Fibroblast of the conjunctiva (primary cell): ENCODE measurements around the gene ANKMY1.

Experiments
- DNase-seq: peaks from one replicate; pipeline ENCODE4 v3.0.0-alpha.2; 2010; ENCODE audit warnings: low read depth

ANKMY1 gene

DNA sequence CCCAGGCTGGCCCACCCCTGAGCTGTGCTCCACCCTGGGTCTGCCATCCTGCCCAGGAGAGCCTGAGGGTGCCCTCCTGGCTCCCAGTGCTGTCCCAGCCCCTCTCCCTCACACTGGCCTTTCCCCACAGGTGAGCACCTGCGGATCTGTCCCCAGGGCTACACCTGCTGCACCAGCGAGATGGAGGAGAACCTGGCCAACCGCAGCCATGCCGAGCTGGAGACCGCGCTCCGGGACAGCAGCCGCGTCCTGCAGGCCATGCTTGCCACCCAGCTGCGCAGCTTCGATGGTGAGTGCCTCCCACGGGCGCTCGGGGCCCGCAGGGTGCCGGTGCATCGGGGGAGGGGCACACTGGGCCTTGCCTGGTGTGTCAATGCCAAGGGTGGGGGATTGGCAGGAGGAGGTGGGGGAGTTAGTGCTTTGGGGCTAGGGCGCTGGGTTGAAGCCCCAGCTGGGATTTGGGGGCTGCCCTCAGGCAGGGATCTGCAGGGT is 98.8 kb downstream of the ANKMY1 start:
- no peak for DNase-seq

- DNase-seq: no peak
Observed at GRCh38 chr2:240458044-240458899, 99.5 kb downstream of the ANKMY1 start.

- no peak for DNase-seq
Observed at GRCh38 chr2:240457223-240458043, 100.4 kb downstream of the ANKMY1 start.

GRCh38 chr2:240456447-240457222 is 101.2 kb downstream of the ANKMY1 start:
- no peak for DNase-seq

DNA sequence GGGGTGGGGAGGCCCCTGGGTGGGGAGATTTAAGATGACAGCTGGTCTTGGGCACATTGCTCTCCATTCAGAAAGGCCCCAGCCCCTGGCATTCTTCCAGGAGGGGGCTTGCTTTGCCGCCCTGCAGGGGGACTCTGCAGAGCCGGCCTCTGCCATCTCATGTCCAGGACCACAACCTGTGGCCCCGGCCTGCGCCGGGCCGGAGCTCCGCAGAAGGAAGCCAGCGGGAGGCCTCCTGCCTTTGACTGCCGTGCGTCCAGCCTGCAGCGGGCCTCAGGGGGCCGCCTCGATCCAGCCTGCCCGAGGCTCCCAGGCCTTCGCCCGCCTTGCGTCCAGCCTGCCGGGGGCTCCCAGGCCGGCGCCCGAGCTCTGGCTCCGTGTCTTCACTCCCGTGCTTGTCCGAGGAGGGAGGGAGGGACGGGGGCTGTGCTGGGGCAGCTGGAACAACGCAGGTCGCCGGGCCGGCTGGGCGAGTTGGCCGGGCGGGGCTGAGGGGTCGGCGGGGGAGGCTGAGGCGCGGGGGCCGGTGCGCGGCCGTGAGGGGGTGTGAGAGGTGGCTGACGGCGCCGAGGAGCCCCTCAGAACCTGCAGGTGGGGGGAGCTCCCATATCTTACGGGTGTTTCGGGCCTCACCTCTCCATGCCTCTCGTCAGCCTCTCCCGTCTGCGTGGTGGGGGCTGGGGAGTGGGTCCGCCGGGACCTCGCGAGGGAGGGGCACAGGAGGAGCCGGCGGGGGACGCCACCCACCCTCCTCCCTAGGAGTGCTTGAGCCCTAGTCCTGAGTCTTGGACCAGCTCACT is 101.9 kb downstream of the ANKMY1 start:
- DNase-seq: no peak

DNA sequence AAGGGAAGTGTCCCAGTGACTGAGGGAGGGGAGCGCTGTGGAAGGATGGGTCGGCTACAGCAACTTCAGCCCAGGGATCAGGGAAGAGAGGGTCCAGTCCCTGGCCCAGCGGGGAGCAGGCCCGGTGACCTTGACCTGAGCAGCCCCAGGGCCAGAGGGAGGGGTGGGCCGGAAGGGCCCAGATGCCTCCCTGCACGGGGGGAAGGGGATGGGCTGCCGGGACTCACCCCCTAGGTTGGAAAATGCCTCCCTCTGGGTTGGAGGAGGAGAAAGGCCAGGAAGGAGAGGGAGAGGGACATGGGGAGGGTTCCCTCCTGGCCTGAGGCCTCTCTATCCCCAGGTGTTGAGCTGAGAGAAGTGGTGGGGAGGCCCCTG is 102.5 kb downstream of the ANKMY1 start:
- DNase-seq: no peak

GRCh38 chr2:240454106-240454901 is 103.5 kb downstream of the ANKMY1 start:
- DNase-seq: no peak

DNA sequence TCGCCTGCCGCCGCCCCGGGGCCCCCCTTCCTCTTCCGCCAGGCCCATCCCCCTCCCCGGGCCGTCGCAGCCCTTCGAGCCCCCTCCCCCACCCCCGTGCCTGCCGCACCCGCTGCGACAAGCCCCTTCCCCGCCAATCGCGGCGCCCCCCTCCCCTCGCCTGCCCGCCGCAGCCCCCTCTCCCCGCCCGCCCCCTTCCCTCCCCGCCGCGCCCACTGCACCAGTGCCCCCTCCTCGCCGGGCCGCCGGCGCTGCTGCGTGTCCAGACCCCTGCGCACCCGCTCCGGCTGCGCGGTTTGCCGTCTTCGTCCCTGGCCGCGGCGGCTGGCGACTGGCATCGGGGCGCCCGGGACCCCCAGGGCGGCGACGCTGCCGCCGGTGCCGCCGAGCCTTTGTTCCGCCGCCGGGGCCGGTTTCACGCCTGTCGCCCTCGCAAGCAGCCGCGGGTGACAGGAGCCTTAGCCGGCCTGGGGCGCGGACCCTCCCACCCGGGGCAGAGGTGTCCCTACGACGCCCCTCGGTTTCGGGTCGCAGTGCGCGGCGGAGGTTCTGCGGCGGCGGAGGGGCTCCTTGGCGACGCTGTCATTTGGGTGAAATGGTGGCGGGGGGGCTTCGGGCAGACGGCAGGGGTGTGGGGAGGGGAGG is 104.2 kb downstream of the ANKMY1 start:
- no peak for DNase-seq

DNA sequence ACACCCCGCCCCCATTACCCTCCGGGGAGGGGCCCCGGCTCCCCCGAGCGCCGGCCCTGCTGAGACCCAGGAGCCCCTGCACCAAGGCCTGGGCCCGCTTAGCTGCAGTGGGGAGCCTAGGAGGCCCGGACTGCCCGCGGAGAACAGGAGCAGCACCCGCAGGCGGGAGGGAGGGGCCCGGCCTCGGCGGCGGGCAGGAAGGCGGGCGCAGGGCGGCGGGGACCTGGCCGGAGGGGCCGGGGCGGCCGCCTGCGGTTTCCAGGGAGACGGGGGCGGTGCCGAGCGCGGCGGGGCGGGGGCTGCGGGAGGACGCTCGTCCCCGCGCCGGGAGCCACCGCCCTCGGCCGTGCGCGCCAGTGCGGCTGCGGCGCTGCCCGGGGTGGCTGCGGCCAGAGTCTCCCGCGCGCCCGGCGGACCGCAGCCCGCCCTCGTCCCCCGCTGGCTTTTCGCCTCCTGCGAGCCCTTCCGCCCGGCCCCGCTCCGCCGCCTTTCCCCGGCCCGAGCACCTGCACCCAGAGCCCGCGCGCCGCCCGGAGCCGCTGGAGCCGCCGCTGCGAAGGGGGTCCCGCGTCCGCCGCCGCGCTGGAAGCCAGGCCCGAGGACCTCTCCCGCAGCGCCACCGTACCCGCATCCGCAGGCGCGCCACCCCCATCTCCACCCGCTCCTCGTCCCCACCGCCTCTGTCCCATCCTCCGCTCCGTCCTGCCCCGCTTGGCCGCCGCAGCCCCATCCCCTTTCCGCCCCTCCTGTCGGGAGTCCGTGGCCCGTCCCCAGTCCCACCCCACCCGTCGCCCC is 105.1 kb downstream of the ANKMY1 start:
- DNase-seq: peak; percentile 16

DNA sequence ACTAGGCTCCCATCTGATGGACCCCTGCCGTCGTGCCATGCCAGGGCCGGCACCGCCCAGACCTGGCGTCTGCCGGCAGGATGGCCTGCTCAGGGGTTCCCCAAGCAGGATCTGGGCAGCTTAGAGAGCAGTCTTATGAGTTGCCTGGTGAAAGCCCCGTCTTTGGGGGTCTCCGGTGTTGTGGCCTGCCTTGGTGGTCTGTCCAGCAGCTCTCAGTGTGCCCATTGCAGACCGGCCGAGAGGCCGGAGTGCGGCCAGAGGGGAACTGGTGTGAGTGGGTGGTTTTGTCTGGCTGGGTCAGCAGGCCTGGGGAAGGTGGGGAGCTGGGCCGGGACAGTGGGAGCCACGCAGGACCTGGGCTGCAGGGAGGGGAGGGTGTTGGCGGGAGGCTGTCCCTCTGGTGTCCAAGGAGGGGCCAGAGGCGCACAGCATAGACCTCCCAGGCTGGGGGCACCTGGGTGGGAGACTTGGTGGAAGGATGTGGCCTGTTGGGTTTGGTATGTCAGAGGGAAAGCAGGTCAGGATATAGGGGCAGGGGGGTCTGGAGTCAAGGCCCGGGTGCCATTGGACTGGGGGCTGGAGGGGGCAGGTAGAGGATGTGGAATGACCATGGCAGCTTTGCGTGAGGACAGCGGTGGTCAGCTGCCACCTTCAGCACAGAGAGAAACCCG is 105.9 kb downstream of the ANKMY1 start:
- DNase-seq: no peak

DNA sequence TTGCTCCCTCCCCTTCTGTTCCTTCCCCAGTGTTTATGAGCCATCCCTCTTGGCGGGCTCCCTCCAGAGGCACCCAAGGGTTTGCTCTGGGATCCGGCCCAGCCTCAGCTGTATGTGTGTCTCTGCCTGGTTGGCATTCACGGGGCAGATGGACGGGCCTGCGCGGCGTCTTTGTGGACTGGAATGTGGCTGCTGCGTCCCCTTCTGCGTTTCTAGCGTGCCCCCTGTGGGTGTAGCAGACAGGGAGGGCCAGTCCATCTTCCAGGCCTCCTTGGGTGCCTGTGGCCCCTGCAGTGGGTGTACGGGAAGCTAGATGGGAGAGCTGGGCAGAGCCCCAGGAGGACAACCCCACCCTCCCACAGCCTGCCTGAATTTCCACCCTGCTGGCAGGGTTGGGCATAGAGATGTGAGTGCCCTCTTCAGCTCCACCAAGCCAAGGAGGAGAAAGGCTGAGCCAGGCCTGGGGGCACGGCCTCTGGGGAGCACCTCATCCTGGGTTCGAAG is 106.6 kb downstream of the ANKMY1 start:
- no peak for DNase-seq

GRCh38 chr2:240450532-240451107 is 107.2 kb downstream of the ANKMY1 start:
- no peak for DNase-seq

DNA sequence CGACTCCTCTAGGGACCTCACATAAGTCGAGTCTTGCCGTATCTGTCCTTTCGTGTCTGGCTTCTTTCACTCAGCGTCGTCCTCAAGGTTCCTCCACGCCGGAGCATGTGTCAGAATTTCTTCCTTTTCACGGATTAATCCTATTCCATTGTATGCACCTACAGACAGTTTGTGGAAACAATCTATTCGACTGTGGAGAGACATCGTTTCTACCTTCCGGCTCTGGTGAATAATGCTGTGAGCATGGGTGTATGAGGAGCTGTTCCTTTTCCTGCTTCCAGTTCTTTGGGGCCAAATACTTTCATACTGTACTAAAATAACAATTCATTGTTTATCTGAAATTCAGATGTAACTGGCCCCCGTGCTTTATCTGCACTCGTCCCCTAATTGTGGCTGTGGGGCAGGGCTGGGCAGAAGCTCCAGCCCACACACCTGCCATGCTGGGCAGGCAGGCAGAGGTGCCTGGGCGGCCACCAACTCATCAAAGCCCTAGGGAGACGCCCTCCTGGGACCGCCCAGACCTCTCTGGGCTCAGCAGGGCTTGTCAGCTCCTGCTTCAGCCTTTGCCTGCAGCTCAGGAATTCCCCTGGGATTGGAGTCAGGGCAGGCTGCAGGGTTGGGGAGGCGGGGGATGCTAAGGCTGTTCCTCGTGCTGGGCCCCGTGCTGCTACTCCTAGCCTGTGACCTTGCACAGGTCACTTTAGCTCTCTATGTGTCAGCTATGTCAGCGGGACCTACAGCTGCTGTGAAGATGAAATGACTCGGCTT is 107.8 kb downstream of the ANKMY1 start:
- DNase-seq: no peak

DNA sequence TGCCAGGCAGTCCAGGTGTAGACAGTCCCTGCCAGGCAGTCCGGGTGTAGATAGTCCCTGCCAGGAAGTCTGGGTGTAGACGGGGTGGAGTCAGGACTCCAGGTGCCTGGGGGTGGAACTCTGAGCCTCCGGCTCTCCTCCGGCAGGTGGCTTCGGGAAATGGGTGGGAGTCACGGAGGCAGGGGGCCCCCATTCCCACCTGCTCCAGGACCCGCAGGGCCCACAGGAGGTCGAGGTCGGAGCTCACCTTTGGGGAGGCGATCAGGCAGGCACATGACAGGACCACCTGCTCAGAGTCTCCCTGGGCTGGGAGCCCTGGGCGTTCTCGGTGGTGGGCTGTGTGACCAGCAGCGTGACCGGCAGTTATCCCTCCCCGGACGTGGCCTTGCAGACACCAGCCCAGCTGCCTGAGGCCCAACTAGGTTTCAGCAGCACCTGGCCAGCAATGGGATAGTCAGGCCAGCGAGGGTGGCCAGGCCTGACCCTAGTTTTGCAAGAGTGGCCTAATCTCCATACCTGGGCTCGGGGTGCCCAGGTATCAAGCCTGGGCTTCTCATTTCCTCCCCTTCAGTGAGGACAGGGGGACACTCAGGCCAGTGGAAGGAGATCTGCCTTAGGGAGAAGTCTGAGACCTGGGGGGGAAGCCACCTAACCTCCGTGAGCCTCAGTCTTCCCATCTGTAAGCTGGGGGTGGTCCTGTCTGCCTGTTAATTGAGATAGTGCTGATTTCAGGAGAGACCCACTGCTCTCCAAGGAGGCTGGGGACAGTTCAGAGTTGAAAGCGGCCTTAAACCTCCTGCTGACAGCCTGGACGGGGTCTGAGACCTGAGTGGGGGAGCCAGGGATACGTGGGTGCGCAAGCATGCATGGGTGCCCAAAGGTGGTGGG is 109.2 kb downstream of the ANKMY1 start:
- DNase-seq: no peak

DNA sequence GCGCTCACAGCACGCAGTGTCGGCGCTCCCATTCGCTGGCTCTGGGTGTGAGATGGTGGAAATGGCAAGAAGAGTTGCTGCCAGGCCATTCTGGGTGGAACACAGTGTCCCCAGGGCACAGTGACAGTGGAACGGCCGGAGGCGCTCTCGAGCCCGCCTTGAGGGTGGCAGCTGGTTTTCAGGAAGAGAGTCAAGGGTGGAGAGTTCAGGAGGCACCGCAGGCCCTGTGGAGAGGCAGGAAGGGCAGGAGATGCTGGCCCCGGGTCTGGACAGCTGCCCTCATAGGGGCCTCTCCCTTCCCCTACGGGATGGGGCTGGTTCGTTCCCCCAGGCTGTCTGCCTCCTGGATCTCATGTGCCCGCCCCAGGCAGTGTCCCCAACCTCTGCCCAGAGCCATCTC is 109.9 kb downstream of the ANKMY1 start:
- DNase-seq: no peak

GRCh38 chr2:240447331-240447730 is 110.5 kb downstream of the ANKMY1 start:
- no peak for DNase-seq
